Left colon (tissue), 2 donors: ENCODE measurements around the gene ADAMTS5. TPM values are rescaled to one million over a fixed set of nuclear protein-coding genes. Genes with fewer than 3 reads are reported as not detected.

Experiments used
- ATAC-seq: fragments of 200-7000 bp; cut with Tn5 transposase; one replicate; pipeline ENCODE4 v1.9.1; 2020; ENCODE audit warnings: mild to moderate bottlenecking, moderate library complexity
- DNase-seq, 2 donors: peaks; one replicate each; pipeline ENCODE4 v3.0.0-alpha.2; 2020
- intact Hi-C, 2 donors: fragments of 100-400 bp; cut with DNase I in 1 of 2; cut with micrococcal nuclease in 1 of 2; formaldehyde crosslinking; loops; one replicate each; pipeline versions ENCODE4 v1.11.2 to v1.14.0; 2022; cut with DNase I, micrococcal nuclease
- long read RNA-seq: library from polyadenylated mRNA; unstranded; transcript quantifications from one replicate; pipeline ENCODE4 v2.0.0, GENCODE V29; 2021
- total RNA-seq, 2 donors: library from RNA; stranded (reverse); fragmentation: NEBNext Ultra II Directional; extraction: Animal tissue kit (Norgen Biotek cat#: 25700); gene quantifications; one replicate each; pipeline ENCODE4 v1.2.1, GENCODE V29; 2021
- donor health status: DM: no; HTN: no; CAD: no.
- donor health status: DM: yes; HTN: yes; CAD: no.

Gene ADAMTS5
- 1 to 10 TPM; 2.3 to 2.6 TPM for total RNA-seq
- long read RNA-seq, full-length matches to known transcripts: 3 of 7 reads
- long read RNA-seq, partial matches to known transcripts: 0 of 7 reads
- long read RNA-seq, other reads (novel, unspliced or antisense): 4 of 7 reads

DNA sequence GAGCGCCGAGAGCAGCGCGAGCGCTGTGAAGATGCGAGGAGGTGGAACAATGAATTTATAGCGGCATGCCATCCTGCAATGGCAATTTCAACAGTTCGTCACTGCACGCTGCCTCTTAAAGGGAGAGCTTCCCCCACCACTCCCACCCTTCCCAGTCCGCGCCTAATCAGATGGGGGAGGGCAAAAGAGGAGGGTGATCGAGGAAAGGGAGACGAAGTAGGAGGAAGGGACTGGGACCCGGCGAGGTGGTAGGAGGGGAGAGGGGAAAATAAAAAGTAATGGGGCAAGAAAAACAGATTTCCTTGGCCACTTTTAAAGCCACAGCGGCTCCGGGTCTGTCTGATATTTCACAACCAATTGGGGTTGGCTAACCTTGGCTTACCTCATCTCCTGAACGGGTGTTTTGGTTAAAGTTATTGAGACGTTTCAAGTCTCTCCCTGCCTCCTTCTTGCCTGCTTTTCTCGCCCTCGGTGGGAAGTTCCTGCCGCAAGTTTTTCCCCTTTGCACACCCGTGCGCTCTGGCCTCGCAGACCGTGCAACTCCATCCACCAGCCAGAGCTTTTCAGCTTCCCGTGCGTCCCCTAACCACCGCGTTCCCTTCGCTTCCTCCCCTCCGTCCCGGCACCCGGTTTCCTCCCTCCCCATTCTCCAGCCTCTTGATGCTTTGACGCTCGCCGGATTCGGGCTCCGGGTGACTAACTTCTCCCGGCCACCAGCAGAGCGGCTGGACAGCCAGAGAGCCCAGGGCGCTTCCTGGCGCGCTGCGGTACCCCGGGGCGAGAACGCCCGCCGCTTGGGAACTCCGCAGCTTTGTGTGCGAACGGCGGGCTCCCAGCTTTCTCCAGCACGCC, at the start of gene ADAMTS5:
TSS of gene ADAMTS5 (minus strand) at position 27 of the 852 bp plus-strand sequence. CDS start 697 bp downstream, outside the sequence.
- ATAC-seq (no peak), DNase-seq (peak in 1 of 2 donors; percentile 9)
- intact Hi-C loops: no loop called here

GRCh38 chr21:27001526-27001925, 34.6 kb upstream of the ADAMTS5 start:
- DNase-seq (no peak), ATAC-seq (no peak)
- intact Hi-C loops: no loop called here

DNA sequence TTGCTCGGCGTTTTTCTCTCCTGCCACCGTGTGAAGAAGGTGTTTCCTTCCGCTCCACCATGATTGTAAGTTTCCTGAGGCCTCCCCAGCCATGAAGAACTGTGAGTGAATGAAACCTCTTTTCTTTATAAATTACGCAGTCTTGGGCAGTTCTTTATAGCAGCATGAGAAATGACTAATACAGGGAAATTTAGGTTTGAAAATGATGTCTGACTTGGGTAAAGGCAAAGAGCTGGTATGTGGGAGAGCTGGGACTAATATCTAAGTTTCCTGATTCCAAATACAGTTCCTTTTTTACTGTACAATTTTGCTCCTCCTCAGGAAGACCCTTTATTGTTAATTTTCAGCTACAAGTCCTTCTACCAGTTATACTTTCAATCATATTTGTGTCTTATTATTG, 16.7 kb upstream of the ADAMTS5 start:
- DNase-seq (no peak), ATAC-seq (no peak)
- intact Hi-C loops: no loop called here

DNA sequence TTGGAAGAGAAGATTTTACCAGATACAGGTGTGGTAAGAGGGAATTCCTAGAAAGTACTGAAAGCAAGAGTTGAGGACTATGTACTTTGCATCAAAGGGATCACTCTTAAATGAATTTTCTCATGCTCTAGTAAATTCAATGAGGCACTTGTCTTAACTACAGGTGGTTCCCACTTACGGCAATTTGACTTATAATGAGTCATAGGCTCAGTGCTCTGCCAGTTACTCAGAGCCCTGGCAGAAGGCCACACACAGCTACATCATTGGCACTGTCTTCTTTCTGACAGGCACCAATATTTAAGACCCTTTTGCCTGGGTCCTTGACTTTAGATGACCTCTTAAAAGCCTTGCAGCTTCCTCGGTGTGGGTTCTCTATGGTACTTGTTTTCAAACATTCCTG, 15.9 kb upstream of the ADAMTS5 start:
- ATAC-seq: no peak
- no peak for DNase-seq
- intact Hi-C loops: no loop called here

DNA sequence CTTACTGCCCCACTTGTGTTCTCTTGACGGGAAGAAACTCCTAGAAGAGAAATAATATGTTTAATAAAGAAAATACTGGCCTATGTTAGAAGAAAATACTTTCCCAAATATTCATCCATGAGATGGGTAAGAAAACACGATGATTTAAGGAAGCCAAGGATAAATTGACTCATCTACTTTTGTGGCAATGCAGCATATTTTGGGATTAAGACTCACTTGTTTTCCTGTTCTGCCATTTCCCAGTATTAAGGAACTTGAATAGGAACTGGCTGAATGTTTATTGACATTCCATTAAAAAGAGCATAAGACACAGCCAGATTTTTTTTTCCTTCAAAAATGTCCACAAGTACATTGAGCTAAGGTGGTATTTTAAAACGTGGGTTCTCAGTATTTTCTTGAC, 10.9 kb upstream of the ADAMTS5 start:
- intact Hi-C loops: no loop called here
- DNase-seq (no peak), ATAC-seq (no peak)

GRCh38 chr21:26973226-26973625, 6.3 kb upstream of the ADAMTS5 start:
- DNase-seq (no peak), ATAC-seq (no peak)
- intact Hi-C loops: no loop called here

DNA sequence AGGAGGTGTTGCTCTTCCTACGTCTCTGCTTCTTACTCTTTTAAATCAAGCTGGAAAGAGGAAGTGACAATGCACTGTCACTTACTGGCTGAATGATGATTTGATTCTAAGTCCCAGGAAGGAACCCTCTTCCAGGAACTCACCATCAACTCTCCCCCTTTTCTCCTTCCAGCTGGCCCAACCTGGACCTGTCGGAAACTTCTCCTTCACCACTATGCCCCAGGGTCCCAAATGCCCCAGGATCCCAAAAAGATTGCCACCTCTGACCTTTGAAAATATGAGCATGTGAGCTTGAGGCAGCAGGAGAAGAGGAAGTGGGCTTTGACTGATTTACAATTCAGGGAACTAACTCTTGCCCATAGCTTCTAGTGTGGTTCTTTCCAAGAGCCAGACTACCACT, 5.3 kb upstream of the ADAMTS5 start:
- DNase-seq: no peak
- no peak for ATAC-seq
- intact Hi-C loops: no loop called here

DNA sequence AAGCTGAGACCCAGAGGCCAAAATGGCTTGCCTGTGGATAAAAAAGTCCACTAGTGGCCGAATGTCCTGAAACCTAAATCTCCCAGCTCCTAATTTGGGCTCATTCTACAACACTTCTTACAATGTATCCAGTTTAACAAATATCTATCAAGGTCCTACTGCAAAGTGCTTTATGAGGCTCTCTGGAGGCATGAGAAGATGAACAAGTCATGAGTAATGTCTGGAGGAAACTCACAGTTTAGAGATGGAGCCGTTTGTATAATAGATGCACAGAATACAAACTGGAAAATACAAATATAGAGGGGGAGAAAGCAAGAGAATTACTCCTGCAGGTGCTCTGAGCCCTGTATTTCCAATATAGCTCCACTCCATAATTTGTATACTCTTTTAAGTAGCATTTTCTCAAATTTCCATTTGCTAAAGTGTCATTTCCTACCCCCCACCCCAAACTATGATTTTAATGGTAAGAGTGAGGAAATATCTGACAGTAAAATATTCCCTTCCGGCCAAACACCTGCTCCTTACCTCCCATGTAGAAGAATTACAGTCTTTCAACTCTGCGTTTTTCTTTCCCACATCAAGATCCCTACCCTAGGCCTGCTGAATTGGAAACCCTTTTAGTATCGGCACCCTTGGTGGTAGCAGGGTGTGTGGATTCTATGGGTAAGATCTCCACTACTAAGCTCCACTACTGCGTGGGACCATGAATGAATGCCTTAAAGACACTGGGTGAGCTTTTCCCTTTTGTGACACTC, 3.3 kb upstream of the ADAMTS5 start:
- no peak for DNase-seq
- ATAC-seq: no peak
- intact Hi-C loops: no loop called here

DNA sequence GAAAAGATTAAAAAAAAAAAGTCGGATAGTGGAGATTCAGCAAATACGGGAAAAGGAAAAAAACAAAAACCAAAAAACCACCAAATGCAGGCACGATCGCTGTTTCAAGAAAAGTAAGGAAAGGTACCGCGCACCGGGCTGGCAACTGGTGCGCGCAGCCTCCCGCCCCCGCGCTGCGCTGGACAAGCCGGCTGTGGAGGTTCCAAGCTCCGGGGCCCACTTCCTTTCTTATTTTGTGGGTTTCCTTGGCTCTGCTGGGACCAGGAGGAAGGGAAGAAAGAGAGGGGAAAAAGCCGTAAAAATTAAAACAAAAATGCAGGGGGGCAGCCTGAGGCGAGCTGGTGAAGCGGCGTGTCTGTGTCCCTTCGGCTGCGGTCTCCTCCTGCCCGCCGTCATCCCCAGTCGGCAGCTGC, 233 bp downstream of the ADAMTS5 start:
- DNase-seq: peak in 1 of 2 donors; percentile 5
- intact Hi-C loops: no loop called here
- ATAC-seq: no peak

GRCh38 chr21:26965907-26966581, 844 bp downstream of the ADAMTS5 start:
- ATAC-seq (no peak), DNase-seq (peak in 1 of 2 donors; percentile 5)
- intact Hi-C loops: no loop called here

- DNase-seq: peak in 1 of 2 donors; percentile 16
- intact Hi-C loops: no loop called here
- ATAC-seq: no peak
Measured at GRCh38 chr21:26965040-26965906, 1.6 kb downstream of the ADAMTS5 start.

GRCh38 chr21:26964170-26964778, 2.6 kb downstream of the ADAMTS5 start:
- intact Hi-C loops: no loop called here
- DNase-seq: peak; percentile 9 to 34
- no peak for ATAC-seq

DNA sequence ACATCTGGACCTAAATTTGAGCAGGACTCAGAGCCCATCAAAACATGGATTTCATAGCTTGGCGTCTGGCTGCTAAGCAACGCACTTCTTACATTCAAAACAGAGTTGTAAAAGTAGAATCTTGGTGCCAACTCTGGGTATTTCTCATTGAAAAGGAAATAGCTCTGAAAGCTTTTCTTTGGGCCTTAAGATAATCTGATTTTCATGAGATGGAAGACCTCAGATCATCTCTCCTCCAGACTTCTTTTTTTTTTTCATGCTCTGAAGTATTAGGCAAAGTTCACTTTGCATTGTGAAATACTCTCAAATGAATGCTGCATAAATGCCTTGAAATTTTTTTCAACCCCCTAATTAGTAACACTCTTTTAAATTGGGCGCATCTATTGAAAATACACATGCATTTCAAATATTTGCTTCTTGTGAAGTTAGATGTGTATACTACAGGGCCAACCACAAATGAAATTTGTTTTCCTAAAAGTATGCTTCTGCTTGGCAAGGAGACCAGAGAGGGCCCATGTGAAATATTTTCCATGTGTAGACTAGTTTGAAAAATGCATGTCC, 4.2 kb downstream of the ADAMTS5 start:
- DNase-seq (no peak), ATAC-seq (no peak)
- intact Hi-C loops: no loop called here

DNA sequence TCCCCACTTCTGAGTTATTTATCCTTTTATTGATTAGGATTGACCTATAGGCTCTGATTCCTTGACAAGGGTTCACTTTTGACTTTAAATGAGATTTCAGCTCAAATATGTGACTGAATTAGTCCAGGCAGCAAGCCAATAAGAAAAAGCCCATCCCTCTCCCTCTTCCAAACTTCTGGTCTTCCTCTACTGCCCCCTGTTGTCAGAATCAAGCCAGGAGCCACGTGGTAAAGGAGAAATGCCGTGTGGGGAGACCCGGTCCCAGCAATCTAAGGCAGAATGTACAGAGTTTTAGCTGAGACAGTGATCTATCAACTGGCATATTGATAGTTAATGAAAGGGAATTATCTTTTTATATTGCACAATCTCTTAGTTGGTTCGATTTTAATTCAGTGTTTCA, 5.2 kb downstream of the ADAMTS5 start:
- DNase-seq: no peak

DNA sequence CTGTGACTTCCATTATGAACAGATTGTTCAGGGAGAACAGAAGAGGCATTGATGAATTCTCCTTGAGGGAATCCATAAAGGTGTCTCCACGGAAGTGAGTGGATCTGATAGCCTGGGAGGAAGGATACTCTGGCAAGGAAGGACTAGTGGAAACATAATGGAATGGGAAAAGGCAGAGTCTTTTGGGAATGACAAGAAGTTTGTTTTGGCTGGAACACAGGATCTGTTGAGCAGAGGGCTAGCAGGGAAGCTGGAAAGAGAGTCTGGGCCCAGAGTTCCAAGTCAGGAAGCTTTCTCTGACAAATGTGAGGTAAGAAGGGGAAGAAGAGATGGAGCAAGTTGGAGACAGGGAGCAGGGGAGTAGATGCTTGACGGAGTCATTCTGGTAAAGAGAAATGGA, 8.1 kb downstream of the ADAMTS5 start:
- ATAC-seq (no peak), DNase-seq (no peak)
- intact Hi-C loops: no loop called here

More for the DNA sequence above, 5.2 kb downstream of the ADAMTS5 start:
- intact Hi-C loops: no loop called here
- no peak for ATAC-seq

DNA sequence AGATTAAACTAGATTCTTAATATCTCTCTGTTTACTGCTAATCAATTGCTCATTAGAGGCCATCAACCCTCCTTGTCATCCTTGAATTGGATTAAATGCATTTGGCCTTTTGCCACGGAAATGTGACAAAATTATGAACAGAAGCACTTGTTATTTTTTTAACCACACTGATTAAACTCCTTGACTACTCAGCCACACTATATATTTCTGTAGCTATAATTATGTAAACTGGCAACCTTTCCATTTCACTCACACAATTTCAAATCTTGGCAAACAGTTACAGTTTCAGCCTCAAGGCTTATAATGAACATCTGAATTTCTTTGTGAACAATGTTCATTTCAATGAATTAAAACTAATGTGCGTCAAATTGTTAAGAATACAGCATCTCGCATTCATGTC, 10.1 kb downstream of the ADAMTS5 start:
- ATAC-seq (no peak), DNase-seq (no peak)
- intact Hi-C loops: no loop called here

DNA sequence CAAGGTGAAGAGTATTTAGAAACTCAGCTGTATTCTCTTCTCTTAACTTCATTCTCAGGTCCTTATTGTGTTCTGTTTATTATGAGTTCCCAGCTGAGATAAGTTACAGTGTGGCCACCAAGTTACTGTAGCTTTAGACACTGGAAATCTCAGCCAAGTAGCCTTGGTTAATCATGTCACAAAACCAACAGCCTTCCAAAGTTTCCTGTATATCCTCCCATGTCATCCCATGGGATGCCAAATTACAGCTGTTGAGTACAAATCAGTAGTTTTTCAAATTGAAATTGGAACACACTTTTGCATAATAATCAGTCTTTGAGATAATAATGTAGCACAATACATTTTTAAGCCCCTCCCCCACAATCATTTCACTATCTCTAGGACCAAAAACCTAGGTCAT, 10.7 kb downstream of the ADAMTS5 start:
- DNase-seq: no peak
- intact Hi-C loops: no loop called here
- ATAC-seq: no peak

DNA sequence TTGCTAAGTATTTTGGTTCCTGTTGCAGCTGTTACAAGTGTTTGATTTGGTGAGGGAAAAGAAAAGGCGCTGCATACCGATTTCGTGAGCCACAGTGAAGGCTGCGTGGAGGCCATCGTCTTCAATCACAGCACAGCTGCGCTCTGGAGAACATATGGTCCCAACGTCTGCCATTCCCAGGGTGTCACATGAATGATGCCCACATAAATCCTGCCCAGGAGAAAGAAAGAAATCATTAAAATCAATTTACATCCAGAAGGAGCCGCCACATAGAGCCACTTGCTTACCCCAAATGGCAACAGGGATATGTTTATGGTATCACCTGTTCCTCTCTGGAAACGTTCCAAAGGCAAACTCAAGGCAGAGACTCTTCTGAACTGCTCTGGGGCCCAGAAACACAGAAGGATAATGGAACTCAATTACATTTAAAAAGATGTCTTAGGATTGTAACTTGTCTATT, 12.2 kb downstream of the ADAMTS5 start:
- ATAC-seq: no peak
- intact Hi-C loops: no loop called here
- no peak for DNase-seq
